GM18505 (cell line): ENCODE measurements around the gene IL22.

Experiments used
- ATAC-seq: cut with Tn5 transposase; IDR thresholded peaks from one replicate; pipeline ENCODE4 v1.9.1; 2021; ENCODE audit not compliant: unreplicated experiment
- POLR2A ChIP-seq: IDR thresholded peaks from 4 replicates; pipeline ENCODE4 v1.6.1; 2011; ENCODE audit warnings: borderline replicate concordance; ENCODE audit not compliant: insufficient read depth, insufficient read length; ENCODE audit errors: extremely low read depth

IL22 gene

DNA sequence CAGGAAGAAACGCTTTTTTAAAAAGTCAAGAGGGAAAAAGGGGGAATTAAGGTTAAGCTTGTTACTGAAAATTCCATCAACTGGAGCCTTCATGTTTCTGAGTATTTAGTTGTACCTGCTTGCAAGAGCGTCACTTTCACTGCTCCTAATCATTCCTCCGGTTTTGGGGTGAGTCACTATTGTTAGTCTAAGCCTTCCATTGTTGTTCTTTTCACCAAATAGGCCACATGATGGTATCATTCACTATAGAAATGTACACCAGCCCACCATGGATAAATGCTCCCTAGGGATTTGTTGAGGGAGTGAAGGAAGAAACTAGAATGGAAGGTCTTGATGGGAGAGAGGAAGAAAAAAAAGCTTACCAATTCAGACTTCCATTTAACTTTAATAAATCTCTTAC, 3.0 kb downstream of the IL22 start:
- no peak for TF ChIP-seq POLR2A
- no peak for ATAC-seq

DNA sequence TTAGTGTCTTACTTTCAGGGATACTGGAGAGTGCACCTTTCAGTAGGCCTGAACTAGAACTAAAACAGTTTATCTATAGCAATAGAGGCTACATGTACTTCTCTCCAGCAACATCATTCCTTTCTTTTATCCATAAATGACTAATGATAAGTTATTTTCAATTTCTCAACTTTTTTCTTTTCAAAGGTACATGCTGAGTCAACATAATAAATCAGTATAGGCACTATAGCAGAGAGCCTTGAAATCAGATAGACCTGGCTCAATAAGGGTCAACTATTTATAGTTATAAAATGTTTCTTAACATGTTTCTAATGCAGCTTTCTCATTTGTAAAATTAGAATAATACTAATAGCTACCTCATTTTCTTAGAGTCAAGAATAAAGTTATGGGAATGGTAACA, 5.6 kb downstream of the IL22 start:
- ATAC-seq = no peak
- no peak for TF ChIP-seq POLR2A

DNA sequence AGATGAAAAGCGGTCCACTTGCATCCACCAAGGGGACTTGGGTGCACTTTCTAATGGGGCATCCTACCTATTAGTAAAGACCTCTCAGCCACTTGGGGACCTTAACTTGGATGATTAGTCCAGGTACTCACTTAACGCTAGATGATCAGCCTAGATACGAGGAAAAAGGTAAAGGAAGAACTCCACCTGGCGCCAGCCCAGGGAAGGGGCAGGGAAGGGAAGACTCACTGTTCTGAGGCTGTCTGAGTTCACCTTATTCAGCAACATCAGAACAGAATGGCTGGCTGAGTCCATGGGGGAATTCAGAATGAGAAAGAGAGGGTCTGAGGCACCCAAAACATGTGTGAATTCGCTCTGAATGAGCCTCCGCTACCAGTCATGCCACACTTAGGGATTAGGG, 7.1 kb downstream of the IL22 start:
- no peak for ATAC-seq
- TF ChIP-seq POLR2A = no peak

DNA sequence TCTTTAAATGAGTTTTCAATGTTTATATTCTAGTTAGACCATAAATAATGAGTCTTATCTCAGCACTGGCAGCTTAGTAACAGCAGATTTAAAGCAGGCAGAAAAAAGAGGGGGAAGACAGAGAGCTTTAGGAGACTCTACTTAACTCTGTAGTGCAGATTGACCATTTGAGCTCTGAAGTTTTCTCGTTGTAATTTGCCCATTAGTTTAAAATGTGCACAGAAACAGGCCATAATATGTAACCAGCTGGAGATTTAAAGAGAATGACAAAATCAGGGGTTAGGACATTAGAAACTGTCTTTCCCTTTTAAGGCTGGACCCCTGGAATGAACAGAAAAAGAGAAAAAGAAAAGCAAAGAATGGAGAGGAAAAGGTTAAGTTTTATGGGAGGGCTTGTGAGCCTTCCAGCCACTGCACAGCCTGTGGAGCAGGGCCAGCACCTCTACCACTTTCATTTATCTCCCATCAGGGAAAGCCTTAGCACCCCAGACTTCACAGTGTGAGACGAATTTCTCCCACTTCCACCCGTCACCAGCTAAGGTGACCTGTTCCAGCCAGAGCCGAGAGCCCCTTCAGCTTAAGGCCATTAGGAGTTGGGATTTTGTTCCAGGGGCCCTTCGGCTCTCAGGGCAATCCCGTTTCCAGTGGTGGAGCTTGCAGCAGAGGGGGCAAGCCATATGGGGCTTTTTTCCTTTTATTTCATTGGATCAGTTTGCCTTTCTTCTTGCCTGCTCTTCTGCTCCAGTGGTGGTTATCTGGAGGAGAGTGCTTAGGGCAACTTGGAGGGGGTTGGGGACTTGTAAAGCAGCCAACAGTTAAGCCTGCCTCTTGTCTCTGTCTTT, 8.0 kb downstream of the IL22 start:
- no peak for TF ChIP-seq POLR2A
- ATAC-seq = no peak

DNA sequence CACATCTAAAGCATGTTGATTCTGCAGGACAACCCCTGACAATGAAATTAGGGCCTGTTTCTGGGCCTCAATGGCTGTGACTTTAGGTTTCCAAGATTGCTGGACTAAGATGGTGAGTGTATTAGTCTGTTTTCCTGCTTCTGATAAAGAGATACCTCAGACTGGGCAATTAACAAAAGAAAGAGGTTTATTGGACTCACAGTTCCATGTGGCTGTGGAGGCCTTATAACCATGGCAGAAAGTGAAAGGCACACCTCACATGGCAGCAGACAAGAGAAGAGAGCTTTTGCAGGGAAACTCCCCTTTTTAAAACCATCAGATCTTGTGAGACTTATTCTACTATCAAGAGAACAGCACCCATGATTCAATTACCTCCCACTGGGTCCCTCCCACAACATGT, 10.6 kb downstream of the IL22 start:
- TF ChIP-seq POLR2A = no peak
- ATAC-seq = no peak

DNA sequence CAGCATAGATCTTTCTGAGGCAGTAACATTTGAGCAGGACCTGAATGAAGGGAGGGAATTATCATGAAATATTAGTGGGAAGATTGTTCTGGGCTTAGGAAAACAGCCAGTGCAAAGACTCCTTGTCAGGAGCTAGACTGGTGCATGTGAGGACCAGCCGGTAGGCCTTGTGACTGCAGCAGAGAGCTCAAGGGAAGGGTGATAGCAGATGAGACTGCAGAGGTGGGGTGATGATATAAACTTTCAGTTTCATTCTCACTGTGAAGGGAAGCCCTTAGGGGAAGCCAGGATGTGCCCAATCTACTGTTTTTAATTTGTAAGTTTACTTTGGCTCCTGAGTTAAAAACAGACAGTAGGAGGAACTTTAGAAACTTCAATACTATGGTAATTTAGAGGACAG, 12.4 kb downstream of the IL22 start:
- TF ChIP-seq POLR2A = no peak
- peak; percentile 96 for ATAC-seq

DNA sequence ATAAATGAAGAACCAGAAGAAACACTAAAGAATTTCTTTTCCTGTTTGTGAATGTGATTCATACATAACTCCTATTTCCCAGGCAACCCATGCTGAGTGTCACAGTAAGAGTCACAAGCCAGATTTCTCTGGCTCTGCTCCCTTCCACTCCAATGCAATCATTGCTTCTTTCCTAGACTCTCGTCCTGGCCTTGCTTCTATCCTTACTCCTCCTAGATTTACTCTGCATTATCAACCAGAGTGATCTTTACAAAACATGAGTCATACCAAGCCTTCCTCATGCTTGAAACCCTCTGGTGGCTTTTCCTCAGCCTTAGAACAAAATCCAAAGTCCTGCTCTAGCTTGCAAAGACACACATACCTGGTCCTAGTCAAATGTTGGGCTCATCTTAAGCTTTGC, 13.3 kb downstream of the IL22 start:
- ATAC-seq = no peak
- TF ChIP-seq POLR2A = no peak

DNA sequence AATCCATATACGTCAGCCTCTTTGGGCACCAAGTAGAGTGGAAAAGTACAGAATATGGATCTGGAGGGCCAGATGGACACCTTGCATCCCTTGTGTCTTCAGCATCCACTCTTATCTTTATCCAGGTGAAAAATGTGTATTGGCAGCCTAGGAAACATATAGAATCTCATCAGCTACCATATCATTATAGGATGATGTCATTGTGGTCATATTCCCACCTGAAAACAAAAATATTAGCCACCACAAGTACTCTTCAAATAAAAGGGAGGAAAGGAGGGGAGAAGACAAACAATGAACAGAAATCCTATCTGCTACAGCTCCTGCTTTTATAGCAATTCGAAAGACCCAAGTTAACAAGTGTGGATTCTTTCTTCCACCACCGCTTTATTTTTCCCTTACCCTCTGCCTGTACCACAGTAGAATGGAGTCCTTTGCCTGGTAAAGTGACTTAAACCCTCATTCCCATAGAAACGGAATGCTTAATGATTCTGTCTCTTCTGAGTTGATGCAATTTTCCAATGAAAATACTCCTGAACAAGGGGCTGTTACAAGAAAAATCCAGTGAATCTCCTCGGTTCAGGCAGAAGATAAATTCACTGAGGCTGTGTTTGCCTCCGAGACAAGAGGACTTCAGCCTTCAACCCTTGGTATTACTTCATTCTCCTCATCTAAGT, 14.0 kb downstream of the IL22 start:
- no peak for ATAC-seq
- no peak for TF ChIP-seq POLR2A

DNA sequence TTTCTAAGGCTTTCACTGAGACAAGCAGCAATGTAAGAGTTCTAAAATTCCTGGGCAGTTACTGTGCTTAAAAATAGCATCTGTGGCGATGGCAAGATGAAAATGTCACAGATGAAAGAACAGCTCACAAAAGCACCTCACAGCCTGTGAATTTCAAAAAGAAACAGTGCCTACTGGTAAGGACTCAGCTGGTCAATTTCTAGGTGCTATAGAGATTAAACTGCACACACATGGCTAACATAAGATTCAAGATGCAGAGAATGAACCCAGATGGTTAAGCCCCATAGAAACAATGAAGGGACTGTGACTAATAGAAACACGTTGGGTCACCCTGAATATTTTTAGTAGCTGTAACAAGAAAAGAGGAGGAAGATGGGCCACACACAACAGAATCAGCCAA, 15.8 kb downstream of the IL22 start:
- no peak for TF ChIP-seq POLR2A
- no peak for ATAC-seq

DNA sequence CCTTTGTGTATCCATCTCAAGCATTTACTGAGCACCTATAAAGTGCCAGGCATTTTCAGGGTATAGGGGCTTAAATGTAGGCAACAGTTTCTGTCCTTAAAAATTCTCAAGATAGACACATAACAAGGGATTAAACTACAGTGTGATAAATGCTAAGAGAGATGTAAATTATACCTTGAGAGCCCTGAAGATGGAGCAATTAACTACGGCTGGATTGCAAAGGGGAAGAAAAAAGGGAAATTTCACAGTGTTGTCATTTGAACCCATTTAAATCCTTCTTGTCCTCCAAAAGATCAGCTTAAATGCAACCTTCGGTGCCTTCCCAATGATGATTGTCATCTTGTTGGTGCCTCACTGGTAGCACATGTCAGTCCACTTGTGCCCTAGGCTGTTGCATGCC, 16.3 kb downstream of the IL22 start:
- TF ChIP-seq POLR2A = no peak
- no peak for ATAC-seq

DNA sequence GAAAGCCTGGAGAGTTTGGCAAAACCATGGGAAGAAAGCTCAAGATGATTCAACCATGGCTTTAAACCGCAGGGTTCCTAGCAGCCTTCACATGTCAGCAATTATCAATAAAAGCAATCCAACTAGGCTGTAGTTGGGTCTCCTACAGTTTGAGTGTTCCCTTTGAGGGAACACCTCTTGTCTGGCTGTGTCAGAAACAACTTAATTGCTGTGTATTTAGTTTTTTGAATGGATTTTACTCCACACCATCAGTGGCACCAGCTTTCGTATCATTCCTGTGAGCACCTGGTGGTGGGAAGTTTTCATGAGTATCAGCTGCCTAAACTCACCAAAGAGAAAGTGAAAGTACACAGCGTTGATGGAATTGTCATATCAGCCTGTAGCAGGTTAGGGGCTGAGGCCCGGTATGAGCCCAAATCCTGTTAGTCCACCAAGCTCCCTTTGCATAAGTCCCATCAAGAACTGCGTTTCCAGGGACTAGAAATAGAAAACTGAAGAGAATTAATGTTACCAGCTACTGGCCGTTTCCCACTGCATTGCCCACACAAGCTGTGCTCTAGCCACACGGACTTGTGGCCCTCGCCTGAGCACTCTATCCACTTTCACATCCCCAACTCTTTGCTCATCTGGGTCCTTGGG, 16.9 kb downstream of the IL22 start:
- TF ChIP-seq POLR2A = no peak
- ATAC-seq = no peak

DNA sequence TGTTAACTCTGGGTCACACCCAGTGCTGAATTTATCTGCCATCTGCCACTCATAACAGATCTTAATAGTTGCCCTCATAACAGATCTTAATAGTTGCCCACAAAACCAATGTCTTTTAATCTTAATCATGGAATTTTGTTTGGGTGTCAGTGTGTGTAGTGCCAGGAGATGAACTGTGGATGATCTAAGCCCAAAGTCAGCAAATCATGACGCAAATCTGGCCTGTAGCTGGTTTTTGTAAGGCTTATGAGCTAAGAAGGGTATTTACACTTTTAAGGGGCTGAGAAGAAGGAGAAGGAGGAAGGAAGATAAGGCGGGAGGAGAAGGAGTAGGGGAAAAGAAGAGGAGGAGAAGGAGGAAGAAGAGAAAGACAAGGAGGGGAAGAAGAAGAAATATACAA, 17.8 kb downstream of the IL22 start:
- no peak for TF ChIP-seq POLR2A
- no peak for ATAC-seq

DNA sequence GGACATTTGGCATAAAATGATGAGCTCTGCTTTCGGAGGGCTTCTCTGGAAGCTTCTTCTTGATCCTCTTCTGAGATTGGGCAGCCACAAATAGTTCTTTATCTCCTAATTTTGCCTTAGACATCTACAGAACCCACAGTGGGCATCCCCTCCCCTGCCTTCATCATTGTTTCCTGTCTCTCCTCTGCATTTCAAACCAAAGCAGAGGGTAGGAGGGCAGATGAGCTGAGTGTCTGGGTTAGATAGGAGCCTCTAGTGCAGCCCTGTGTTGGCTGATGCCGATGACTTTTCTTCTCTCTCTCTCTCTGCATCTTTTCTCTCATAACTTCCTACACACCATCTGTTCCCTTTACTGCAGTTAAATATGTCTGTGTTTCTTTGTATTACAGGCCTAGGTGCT, 19.3 kb downstream of the IL22 start:
- no peak for ATAC-seq
- TF ChIP-seq POLR2A = no peak

DNA sequence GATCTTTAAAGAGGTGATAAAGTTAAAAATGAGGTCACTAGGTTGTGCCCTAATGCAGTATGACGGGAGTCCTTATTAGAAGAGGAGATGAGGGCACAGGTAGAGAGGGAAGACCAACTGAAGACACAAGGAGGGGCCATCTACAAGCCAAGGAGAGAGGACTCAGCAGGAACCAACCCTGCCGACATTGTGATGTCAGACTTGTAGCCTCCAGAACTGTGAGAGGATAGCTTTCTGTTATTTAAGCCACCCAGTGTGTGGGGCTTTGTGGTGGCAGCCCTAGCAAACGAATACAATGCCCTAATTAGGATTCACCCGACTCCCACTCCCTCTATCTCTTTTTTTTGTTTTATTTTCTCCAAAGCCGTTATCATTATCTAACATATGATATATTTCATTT, 19.9 kb downstream of the IL22 start:
- ATAC-seq = no peak
- no peak for TF ChIP-seq POLR2A
